SK-N-SH treated with all-trans-retinoic acid at 6 μM for 48 hours (cell line): ENCODE measurements around the gene SLC6A3.

Source experiments
- BACH2 ChIP-seq: fragments of 250-450 bp; sonication (Bioruptor Pico); IDR thresholded peaks from 2 replicates; pipeline ENCODE4 v1.9.0; 2021; ENCODE audit warnings: mild to moderate bottlenecking, borderline replicate concordance
- GLIS3 ChIP-seq: fragments of 250-450 bp; sonication (Bioruptor Pico); IDR thresholded peaks from 2 replicates; pipeline ENCODE4 v1.5.0; 2020; ENCODE audit warnings: mild to moderate bottlenecking, moderate library complexity
- OSR1 ChIP-seq: fragments of 250-450 bp; sonication (Bioruptor Pico); IDR thresholded peaks from 2 replicates; pipeline ENCODE4 v1.8.0; 2022; ENCODE audit warnings: moderate library complexity, mild to moderate bottlenecking, inconsistent platforms
- RARB ChIP-seq: fragments of 250-450 bp; sonication (Bioruptor Pico); IDR thresholded peaks from 2 replicates; pipeline ENCODE4 v1.8.0; 2021; ENCODE audit warnings: mild to moderate bottlenecking, moderate library complexity
- TOX ChIP-seq: fragments of 250-450 bp; sonication (Bioruptor Pico); IDR thresholded peaks from 2 replicates; pipeline ENCODE4 v1.8.0; 2021; ENCODE audit warnings: mild to moderate bottlenecking, moderate library complexity, borderline replicate concordance
- ZFP3 ChIP-seq: fragments of 250-450 bp; sonication (Bioruptor Pico); IDR thresholded peaks from 2 replicates; pipeline ENCODE4 v1.5.0; 2020; ENCODE audit warnings: mild to moderate bottlenecking, moderate library complexity
- ZFP30 ChIP-seq: fragments of 450-650 bp; formaldehyde crosslinking; IDR thresholded peaks from 2 replicates; pipeline ENCODE4 v1.5.0; 2022; ENCODE audit warnings: mild to moderate bottlenecking, moderate library complexity
- ZNF70 ChIP-seq: fragments of 450-650 bp; formaldehyde crosslinking; IDR thresholded peaks from 2 replicates; pipeline ENCODE4 v1.5.0; 2020; ENCODE audit warnings: mild to moderate bottlenecking, moderate library complexity
- TF ChIP-seq, protein P1 (sequence below): fragments of 250-450 bp; sonication (Bioruptor Pico); IDR thresholded peaks from 2 replicates; pipeline ENCODE4 v1.5.1; 2020; ENCODE audit warnings: low read depth, mild to moderate bottlenecking, moderate library complexity
- TF ChIP-seq, protein P2 (sequence below): fragments of 250-450 bp; sonication (Bioruptor Pico); IDR thresholded peaks from 2 replicates; pipeline ENCODE4 v1.8.0; 2020; ENCODE audit warnings: mild to moderate bottlenecking, moderate library complexity, borderline replicate concordance

DNA sequence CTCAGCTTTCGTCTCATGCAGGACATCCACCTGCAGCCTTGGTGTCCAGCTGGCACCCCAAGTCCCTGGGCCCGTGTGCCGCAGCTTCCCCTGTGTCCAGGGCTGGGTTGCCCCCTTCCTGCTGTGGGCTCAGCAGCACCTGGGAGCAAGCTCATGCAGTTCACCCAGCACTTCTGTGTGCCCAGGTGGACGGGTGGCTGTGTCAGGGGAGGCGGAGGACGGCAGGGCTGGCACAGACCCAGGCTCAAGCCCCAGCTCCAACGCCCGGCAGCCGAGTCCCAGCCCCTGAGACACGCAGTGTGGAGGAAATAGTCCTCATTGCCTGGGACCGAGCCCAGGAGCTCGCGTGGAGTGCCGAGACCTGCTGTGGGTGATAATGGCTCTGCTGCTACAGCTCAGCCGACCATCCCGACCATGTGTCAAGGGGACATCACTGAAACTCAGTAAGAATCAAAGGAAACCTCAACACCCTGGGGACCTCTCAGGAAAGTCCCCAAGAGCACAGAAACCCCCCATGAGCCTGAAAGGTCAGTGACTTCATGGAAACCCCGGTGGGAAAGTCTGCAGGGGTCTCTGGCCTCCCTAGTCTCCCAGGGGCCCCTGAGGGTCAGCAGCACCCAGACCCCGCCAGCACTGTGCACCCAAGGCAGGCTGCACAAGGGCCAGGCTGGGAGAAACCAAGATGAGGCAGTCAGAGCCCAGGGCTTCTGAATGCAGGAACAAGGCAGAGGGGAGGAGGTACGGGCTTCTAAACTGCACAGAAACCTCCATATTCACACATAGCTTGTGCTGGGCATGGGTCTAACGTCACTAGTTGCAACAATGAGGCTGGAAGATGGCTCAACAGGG is 39.7 kb upstream of the SLC6A3 start:
- TF ChIP-seq TOX (CRISPR knock-in tag) (no peak), RARB (CRISPR knock-in tag) (no peak), ZNF70 (CRISPR knock-in tag) (no peak), OSR1 (CRISPR knock-in tag) (no peak), BACH2 (CRISPR knock-in tag) (no peak), ZFP3 (CRISPR knock-in tag) (no peak), ZFP30 (no peak), GLIS3 (CRISPR knock-in tag) (no peak)
- TF ChIP-seq, protein P1, sequence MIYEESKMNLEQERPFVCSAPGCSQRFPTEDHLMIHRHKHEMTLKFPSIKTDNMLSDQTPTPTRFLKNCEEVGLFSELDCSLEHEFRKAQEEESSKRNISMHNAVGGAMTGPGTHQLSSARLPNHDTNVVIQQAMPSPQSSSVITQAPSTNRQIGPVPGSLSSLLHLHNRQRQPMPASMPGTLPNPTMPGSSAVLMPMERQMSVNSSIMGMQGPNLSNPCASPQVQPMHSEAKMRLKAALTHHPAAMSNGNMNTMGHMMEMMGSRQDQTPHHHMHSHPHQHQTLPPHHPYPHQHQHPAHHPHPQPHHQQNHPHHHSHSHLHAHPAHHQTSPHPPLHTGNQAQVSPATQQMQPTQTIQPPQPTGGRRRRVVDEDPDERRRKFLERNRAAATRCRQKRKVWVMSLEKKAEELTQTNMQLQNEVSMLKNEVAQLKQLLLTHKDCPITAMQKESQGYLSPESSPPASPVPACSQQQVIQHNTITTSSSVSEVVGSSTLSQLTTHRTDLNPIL, result no peak
- TF ChIP-seq, protein P2, sequence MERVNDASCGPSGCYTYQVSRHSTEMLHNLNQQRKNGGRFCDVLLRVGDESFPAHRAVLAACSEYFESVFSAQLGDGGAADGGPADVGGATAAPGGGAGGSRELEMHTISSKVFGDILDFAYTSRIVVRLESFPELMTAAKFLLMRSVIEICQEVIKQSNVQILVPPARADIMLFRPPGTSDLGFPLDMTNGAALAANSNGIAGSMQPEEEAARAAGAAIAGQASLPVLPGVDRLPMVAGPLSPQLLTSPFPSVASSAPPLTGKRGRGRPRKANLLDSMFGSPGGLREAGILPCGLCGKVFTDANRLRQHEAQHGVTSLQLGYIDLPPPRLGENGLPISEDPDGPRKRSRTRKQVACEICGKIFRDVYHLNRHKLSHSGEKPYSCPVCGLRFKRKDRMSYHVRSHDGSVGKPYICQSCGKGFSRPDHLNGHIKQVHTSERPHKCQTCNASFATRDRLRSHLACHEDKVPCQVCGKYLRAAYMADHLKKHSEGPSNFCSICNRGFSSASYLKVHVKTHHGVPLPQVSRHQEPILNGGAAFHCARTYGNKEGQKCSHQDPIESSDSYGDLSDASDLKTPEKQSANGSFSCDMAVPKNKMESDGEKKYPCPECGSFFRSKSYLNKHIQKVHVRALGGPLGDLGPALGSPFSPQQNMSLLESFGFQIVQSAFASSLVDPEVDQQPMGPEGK (CRISPR knock-in tag), result no peak
